ENCODE data around the gene TRIM8. TPM values are rescaled to one million over a fixed set of nuclear protein-coding genes. Genes with fewer than 3 reads are reported as not detected.

The TRIM8 gene
- total and polyA plus RNA-seq, 9 of the 15 experiments (the other 6 are each of a cell fraction or from before 2014, with no cell fraction given) = 1.7 to 26.0 (median 9.1) TPM

- FAIRE-seq (no peak), DNase-seq (ENCODE audit: extremely low read depth in 1 of 4, low spot score in 3 of 4) (no peak), ATAC-seq (no peak)
- Histone ChIP-seq H2AFZ (ENCODE audit: low read depth, low read length) (no peak overlapping the region), H3K36me3 (ENCODE audit: control insufficient read depth, insufficient read depth, low read length) (peaks cover 6% of the 10 kb centered on the region; the same call in 2 of the 3 replicates), H3K4me3 (no peak overlapping the region), H3K4me1 (replicated peaks in 1 of 2; ENCODE audit: control insufficient read depth in 2 of 2, insufficient read depth in 2 of 2, low read length in 2 of 2) (peaks cover 0 to 32% of the 10 kb centered on the region in 2 experiments; a peak in 4 of 5 replicates), H3K27ac (ENCODE audit: extremely low read depth, low read depth, low read length) (no peak overlapping the region), H3K27me3 (ENCODE audit: control insufficient read depth in 2 of 2, insufficient read depth in 2 of 2, low read length in 2 of 2) (no peaks in the 10 kb centered on the region), H3K4me2 (ENCODE audit: insufficient read depth, low read length) (no peak overlapping the region), H3K79me2 (ENCODE audit: control insufficient read depth, insufficient read depth, low read length) (no peaks in the 10 kb centered on the region), H3K9me1 (ENCODE audit: control insufficient read depth, insufficient read depth, low read length) (no peaks in the 10 kb centered on the region), H4K20me1 (replicated peaks; ENCODE audit: control insufficient read depth, insufficient read depth, low read length) (no peaks in the 10 kb centered on the region), H3K9me3 (replicated peaks; ENCODE audit: control insufficient read depth, insufficient read depth, low read depth, low read length) (no peaks in the 10 kb centered on the region), H3K9ac (ENCODE audit: insufficient read depth in 1 of 2, low read depth in 2 of 2, low read length in 2 of 2) (peak overlapping the region in 1 of 2 experiments; percentile 52; a peak in 2 of 4 replicates)
- 75% methylated on average over 5 of the region's 14 CpGs for WGBS (ENCODE audit: insufficient coverage, low coverage, missing lambda C conversion rate)
- POLR2A ChIA-PET = interaction anchor here (1.4 kb wide), 1 partner anchor 13 kb away, joined by 5 read pairs; no protein-coding TSS in a partner anchor
- CTCF ChIA-PET (ENCODE audit: low intra/inter-chr PET ratio) = no interaction called here
- in situ Hi-C loops (cut with MboI) (loop anchor here (25.0 kb wide), 1 partner anchor 782 kb away; the partner anchor contains the start of gene KCNIP2), intact Hi-C loops (cut with micrococcal nuclease) (no loop called here)
- no TSS peak for BruUV-seq (replicated peaks)
- no peak for TF ChIP-seq THRAP3 (IDR thresholded peaks at IDR 0.05; ENCODE audit: borderline replicate concordance)
- TF ChIP-seq ZFX (CRISPR knock-in tag; IDR thresholded peaks at IDR 0.05) = no peak
- TF ChIP-seq ZNF23 (CRISPR knock-in tag; IDR thresholded peaks at IDR 0.05) = no peak
- no peak for TF ChIP-seq ZBTB33 (CRISPR knock-in tag; IDR thresholded peaks at IDR 0.05)
- no peak for TF ChIP-seq TCF3 (CRISPR knock-in tag; IDR thresholded peaks at IDR 0.05)
- TF ChIP-seq BACH1 (tag; IDR thresholded peaks at IDR 0.05) = no peak
- no peak for TF ChIP-seq CREBBP (IDR thresholded peaks at IDR 0.05; ENCODE audit: low read depth, low read length)
- no peak for TF ChIP-seq ELF4 (CRISPR knock-in tag; IDR thresholded peaks at IDR 0.05)
- TF ChIP-seq CHD7 (IDR thresholded peaks at IDR 0.05; ENCODE audit: low read depth, low read length) = no peak
These were observed 24.8 kb upstream of the TRIM8 start for GRCh38 chr10:102619281-102619981.
